ENCODE data around the gene MYO1F.

GRCh38 chr19:8611877-8612806, 34.9 kb upstream of the MYO1F start:
- TF ChIP-seq, protein P1, sequence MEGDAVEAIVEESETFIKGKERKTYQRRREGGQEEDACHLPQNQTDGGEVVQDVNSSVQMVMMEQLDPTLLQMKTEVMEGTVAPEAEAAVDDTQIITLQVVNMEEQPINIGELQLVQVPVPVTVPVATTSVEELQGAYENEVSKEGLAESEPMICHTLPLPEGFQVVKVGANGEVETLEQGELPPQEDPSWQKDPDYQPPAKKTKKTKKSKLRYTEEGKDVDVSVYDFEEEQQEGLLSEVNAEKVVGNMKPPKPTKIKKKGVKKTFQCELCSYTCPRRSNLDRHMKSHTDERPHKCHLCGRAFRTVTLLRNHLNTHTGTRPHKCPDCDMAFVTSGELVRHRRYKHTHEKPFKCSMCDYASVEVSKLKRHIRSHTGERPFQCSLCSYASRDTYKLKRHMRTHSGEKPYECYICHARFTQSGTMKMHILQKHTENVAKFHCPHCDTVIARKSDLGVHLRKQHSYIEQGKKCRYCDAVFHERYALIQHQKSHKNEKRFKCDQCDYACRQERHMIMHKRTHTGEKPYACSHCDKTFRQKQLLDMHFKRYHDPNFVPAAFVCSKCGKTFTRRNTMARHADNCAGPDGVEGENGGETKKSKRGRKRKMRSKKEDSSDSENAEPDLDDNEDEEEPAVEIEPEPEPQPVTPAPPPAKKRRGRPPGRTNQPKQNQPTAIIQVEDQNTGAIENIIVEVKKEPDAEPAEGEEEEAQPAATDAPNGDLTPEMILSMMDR (IDR thresholded peaks at IDR 0.05), result no peak
- no peak for TF ChIP-seq EZH2 (IDR thresholded peaks at IDR 0.05; ENCODE audit: borderline replicate concordance, insufficient read depth, low read depth, low read length, poor library complexity, severe bottlenecking)

Measured in B cell (primary cell).